ENCODE results near the gene MRE11.

GRCh38 chr11:94457118-94458029, 36.3 kb downstream of the MRE11 start:
- TF ChIP-seq CTCF (IDR thresholded peaks at IDR 0.05) = no peak
- no peak for TF ChIP-seq POLR2A (IDR thresholded peaks at IDR 0.05)
